Osteoblast (primary cell): ENCODE measurements around the gene TBXAS1. TPM values are rescaled to one million over a fixed set of nuclear protein-coding genes. Genes with fewer than 3 reads are reported as not detected.

Source experiments
- DNase-seq: peaks from one replicate; pipeline ENCODE4 v3.0.0; 2011; ENCODE audit warnings: low spot score, mixed read lengths; ENCODE audit not compliant: insufficient read length; ENCODE audit errors: missing footprints
- H2AFZ ChIP-seq: 2 replicates; pipeline ENCODE4 v1.6.0; 2011; ENCODE audit warnings: mild to moderate bottlenecking, low read length
- H3K27ac ChIP-seq: 2 replicates; pipeline ENCODE4 v1.5.1; 2011; ENCODE audit warnings: mild to moderate bottlenecking, low read depth, low read length, moderate library complexity
- H3K27me3 ChIP-seq: 2 replicates; pipeline ENCODE4 v1.6.0; 2012; ENCODE audit warnings: mild to moderate bottlenecking, control low read depth, inconsistent platforms, low read length, moderate library complexity; ENCODE audit not compliant: insufficient read depth
- H3K36me3 ChIP-seq: 2 replicates; pipeline ENCODE4 v1.5.1; 2011; ENCODE audit warnings: mild to moderate bottlenecking, low read length, control low read depth, moderate library complexity; ENCODE audit not compliant: insufficient read depth
- H3K4me1 ChIP-seq: 2 replicates; pipeline ENCODE4 v1.5.1; 2011; ENCODE audit warnings: mild to moderate bottlenecking, low read length, control low read depth, moderate library complexity; ENCODE audit not compliant: insufficient read depth
- H3K4me2 ChIP-seq: 2 replicates; pipeline ENCODE4 v1.6.0; 2011; ENCODE audit warnings: mild to moderate bottlenecking, low read length; ENCODE audit not compliant: insufficient read depth
- H3K4me3 ChIP-seq: fragments of 200-600 bp; sonication (generic); 3 replicates; pipeline ENCODE4 v1.5.1; 2012; ENCODE audit warnings: mild to moderate bottlenecking, low read length, inconsistent platforms; ENCODE audit not compliant: insufficient read depth
- H3K79me2 ChIP-seq: 2 replicates; pipeline ENCODE4 v1.6.0; 2012; ENCODE audit warnings: mild to moderate bottlenecking, low read length, control low read depth, inconsistent platforms; ENCODE audit not compliant: insufficient read depth
- H3K9me3 ChIP-seq: 2 replicates; pipeline ENCODE4 v1.5.1; 2011; ENCODE audit warnings: low read depth, low read length, control low read depth
- H4K20me1 ChIP-seq: 2 replicates; pipeline ENCODE4 v1.6.0; 2012; ENCODE audit warnings: mild to moderate bottlenecking, low read length, control low read depth; ENCODE audit not compliant: insufficient read depth
- CTCF ChIP-seq: IDR thresholded peaks from 2 replicates; pipeline ENCODE4 v1.5.1; 2011; ENCODE audit warnings: mild to moderate bottlenecking, low read depth, low read length, moderate library complexity; ENCODE audit errors: extremely low read depth
- total RNA-seq: library from RNA; depleted of rRNA; stranded (reverse); fragments of >200 nt; gene quantifications from 2 replicates; pipeline ENCODE4 v1.2.3, GENCODE V29; 2012

The TBXAS1 gene
- total RNA-seq, 1 donor, result 0.72 TPM

- Histone ChIP-seq H3K36me3 (no peaks in the 10 kb centered on the region), H3K27ac (no peak overlapping the region), H3K4me2 (no peak overlapping the region), H3K27me3 (no peaks in the 10 kb centered on the region), H3K9me3 (no peaks in the 10 kb centered on the region), H3K4me3 (no peak overlapping the region), H4K20me1 (no peaks in the 10 kb centered on the region), H2AFZ (no peak overlapping the region), H3K79me2 (peaks cover 13% of the 10 kb centered on the region), H3K4me1 (peaks cover 14% of the 10 kb centered on the region)
- no peak for DNase-seq
- no peak for TF ChIP-seq CTCF
Observed at GRCh38 chr7:140053812-140054539, 224.9 kb downstream of the TBXAS1 start.

DNA sequence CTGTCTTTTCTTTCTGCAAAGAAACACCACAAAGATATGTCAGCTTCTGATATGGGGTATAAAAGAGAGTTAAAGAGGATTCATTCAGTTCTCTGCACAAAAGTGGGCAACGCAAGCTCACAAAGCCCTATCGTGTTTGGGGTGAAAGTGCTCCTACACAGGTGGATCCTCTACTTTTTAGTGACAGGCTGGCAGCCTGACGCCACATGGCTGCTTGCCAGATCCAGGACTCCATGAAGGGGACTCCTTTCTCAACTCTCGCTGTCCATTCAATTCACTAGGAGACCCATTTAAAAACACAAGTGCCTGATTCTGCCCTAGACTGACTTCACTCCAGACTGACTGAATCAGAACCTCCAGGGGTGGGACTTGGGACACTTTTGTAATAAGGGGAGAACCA, 225.7 kb downstream of the TBXAS1 start:
- no peak for TF ChIP-seq CTCF
- Histone ChIP-seq H3K4me3 (no peak overlapping the region), H3K4me2 (no peak overlapping the region), H3K4me1 (peaks cover 19% of the 10 kb centered on the region), H3K27me3 (no peaks in the 10 kb centered on the region), H3K36me3 (no peaks in the 10 kb centered on the region), H3K9me3 (no peaks in the 10 kb centered on the region), H3K27ac (no peak overlapping the region), H4K20me1 (no peaks in the 10 kb centered on the region), H2AFZ (no peak overlapping the region), H3K79me2 (peaks cover 13% of the 10 kb centered on the region)
- DNase-seq, result no peak

DNA sequence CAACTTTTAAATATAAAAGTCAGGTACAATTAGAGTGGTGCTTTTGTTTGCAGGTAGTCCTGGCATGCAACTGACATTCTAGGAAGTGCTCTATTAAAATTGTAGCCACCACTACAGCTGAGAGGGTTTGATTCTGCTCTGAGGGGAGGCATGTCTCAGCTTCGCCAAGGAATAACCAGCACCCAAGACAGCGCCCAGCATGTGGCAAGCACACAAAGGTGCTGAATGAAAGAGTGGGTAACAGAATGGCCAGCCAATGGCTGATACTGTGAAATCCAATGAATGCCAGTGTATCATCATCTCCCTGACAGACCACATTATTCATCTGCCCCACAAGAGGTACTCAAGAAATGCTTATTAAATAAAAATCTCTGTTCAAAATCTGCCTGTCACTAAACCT, 226.8 kb downstream of the TBXAS1 start:
- H3K4me2 ChIP-seq, result no peak overlapping the region
- no peak for TF ChIP-seq CTCF
- peaks cover 13% of the 10 kb centered on the region for H3K79me2 ChIP-seq
- no peak overlapping the region for H3K4me3 ChIP-seq
- H3K27me3 ChIP-seq, result no peaks in the 10 kb centered on the region
- no peak for DNase-seq
- peaks cover 22% of the 10 kb centered on the region for H3K4me1 ChIP-seq
- no peaks in the 10 kb centered on the region for H3K36me3 ChIP-seq
- no peak overlapping the region for H3K27ac ChIP-seq
- H3K9me3 ChIP-seq, result no peaks in the 10 kb centered on the region
- H2AFZ ChIP-seq, result no peak overlapping the region
- H4K20me1 ChIP-seq, result no peaks in the 10 kb centered on the region

DNA sequence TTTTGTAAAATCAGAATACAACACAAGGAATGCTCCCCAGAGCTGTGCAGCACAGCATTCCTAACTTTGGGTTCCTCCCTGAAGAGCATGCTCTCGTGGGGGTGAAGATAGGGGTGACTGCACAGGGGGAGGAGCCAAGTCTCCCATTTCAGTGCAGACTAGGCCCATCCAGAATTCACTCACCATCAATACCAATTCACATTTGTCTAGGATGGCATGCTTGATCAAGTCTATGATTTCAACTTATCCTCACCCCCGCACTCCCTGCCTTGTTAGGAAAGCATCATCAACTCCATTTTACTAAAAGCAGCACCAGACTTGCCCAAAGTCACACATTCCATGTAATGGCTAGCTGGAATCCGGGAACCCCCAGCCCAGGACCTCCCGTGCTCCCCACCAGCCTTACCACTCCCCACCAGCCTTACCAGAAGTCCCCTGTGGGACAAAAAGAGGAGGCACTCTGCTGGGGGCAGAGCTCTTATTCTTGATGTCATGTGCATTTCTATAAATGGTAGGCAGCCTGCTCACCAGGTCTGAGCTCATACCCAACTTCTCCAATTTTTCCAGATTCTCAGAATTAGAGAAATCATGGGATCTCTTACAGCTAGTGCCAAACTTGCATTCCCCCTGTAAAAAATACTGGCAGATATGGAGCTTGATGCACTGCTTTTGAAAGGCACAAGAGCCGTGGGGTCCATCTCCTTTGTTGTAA, 227.5 kb downstream of the TBXAS1 start:
- TF ChIP-seq CTCF, result no peak
- H4K20me1 ChIP-seq, result no peaks in the 10 kb centered on the region
- peaks cover 30% of the 10 kb centered on the region for H3K4me1 ChIP-seq
- H3K27ac ChIP-seq, result no peak overlapping the region
- no peaks in the 10 kb centered on the region for H3K27me3 ChIP-seq
- peaks cover 13% of the 10 kb centered on the region for H3K79me2 ChIP-seq
- no peaks in the 10 kb centered on the region for H3K9me3 ChIP-seq
- H3K4me2 ChIP-seq, result no peak overlapping the region
- no peaks in the 10 kb centered on the region for H3K36me3 ChIP-seq
- no peak for DNase-seq
- no peak overlapping the region for H2AFZ ChIP-seq
- no peak overlapping the region for H3K4me3 ChIP-seq
